Mesenchymal stem cell (in vitro differentiated cells and primary cell): ENCODE results near the gene SLC38A5.

ENCODE experiments used
- DNase-seq: peaks from one replicate; pipeline ENCODE4 v3.0.0-alpha.2; 2013
- H2AFZ ChIP-seq: one replicate; pipeline ENCODE4 v1.6.1; 2013; ENCODE audit warnings: low read depth, mild to moderate bottlenecking, control low read depth, inconsistent platforms, low read length, moderate library complexity
- H2AK5ac ChIP-seq: 2 replicates; pipeline ENCODE4 v1.6.1; 2013; ENCODE audit warnings: low read length, moderate library complexity, mild to moderate bottlenecking, inconsistent platforms; ENCODE audit not compliant: severe bottlenecking
- H2BK120ac ChIP-seq: one replicate; pipeline ENCODE4 v1.6.1; 2013; ENCODE audit warnings: low read depth, mild to moderate bottlenecking, inconsistent platforms, low read length, moderate library complexity
- H2BK12ac ChIP-seq, 2 experiments: one replicate each; pipeline ENCODE4 v1.6.1; 2013; ENCODE audit warnings: inconsistent platforms in 2 of 2, low read length in 2 of 2, mild to moderate bottlenecking in 2 of 2, moderate library complexity in 2 of 2, control low read depth in 1 of 2
- H2BK15ac ChIP-seq: one replicate; pipeline ENCODE4 v1.6.1; 2013; ENCODE audit warnings: mild to moderate bottlenecking, low read depth, inconsistent platforms; ENCODE audit not compliant: poor library complexity, severe bottlenecking
- H2BK5ac ChIP-seq: 2 replicates; pipeline ENCODE4 v1.6.1; 2013; ENCODE audit warnings: low read depth, mild to moderate bottlenecking, low read length, control low read depth, inconsistent platforms; ENCODE audit not compliant: poor library complexity, severe bottlenecking
- H3K14ac ChIP-seq, 2 experiments: one replicate each; pipeline ENCODE4 v1.6.1; 2013; ENCODE audit warnings: inconsistent platforms in 2 of 2, low read length in 2 of 2, control low read depth in 1 of 2, mild to moderate bottlenecking in 1 of 2, moderate library complexity in 1 of 2
- H3K18ac ChIP-seq, 2 experiments: one replicate each; pipeline ENCODE4 v1.6.1; 2013; ENCODE audit warnings: inconsistent platforms in 2 of 2, low read length in 2 of 2, control low read depth in 1 of 2, low read depth in 1 of 2, mild to moderate bottlenecking in 1 of 2
- H3K23ac ChIP-seq, 2 experiments: one replicate each; pipeline ENCODE4 v1.6.1; 2013; ENCODE audit warnings: inconsistent platforms in 2 of 2, low read length in 2 of 2, mild to moderate bottlenecking in 2 of 2, moderate library complexity in 2 of 2, control low read depth in 1 of 2
- H3K27ac ChIP-seq: 2 replicates; pipeline ENCODE4 v1.5.1; 2013; ENCODE audit warnings: mild to moderate bottlenecking, moderate library complexity, low read length, control low read depth, inconsistent platforms; ENCODE audit not compliant: poor library complexity, severe bottlenecking
- H3K27me3 ChIP-seq, 2 experiments: 2 replicates each; pipeline versions ENCODE4 v1.6.1 to v1.7.0; 2013; ENCODE audit warnings: low read length in 2 of 2, mild to moderate bottlenecking in 2 of 2, moderate library complexity in 2 of 2, control low read depth in 1 of 2, inconsistent platforms in 1 of 2; ENCODE audit not compliant: control insufficient read depth in 1 of 2, insufficient read depth in 1 of 2
- H3K36me3 ChIP-seq, 2 experiments: 2 replicates each; pipeline versions ENCODE4 v1.6.1 to v1.7.0; 2013; ENCODE audit warnings: low read length in 2 of 2, control low read depth in 1 of 2, inconsistent platforms in 1 of 2, low read depth in 1 of 2, mild to moderate bottlenecking in 1 of 2; ENCODE audit not compliant: insufficient read depth in 2 of 2, control insufficient read depth in 1 of 2
- H3K4ac ChIP-seq, 2 experiments: one replicate each; pipeline ENCODE4 v1.6.1; 2013; ENCODE audit warnings: inconsistent platforms in 2 of 2, low read length in 2 of 2, mild to moderate bottlenecking in 2 of 2, moderate library complexity in 2 of 2, control low read depth in 1 of 2, low read depth in 1 of 2
- H3K4me1 ChIP-seq: 2 replicates; pipeline ENCODE4 v1.6.1; 2013; ENCODE audit warnings: low read depth, low read length, control low read depth; ENCODE audit not compliant: control insufficient read depth, insufficient read depth
- H3K4me2 ChIP-seq: 2 replicates; pipeline ENCODE4 v1.6.1; 2013; ENCODE audit warnings: low read length, mild to moderate bottlenecking, inconsistent platforms; ENCODE audit not compliant: poor library complexity, severe bottlenecking
- H3K4me3 ChIP-seq, 2 experiments: 2 replicates each; pipeline versions ENCODE4 v1.5.1 to v1.7.0; 2013; ENCODE audit warnings: low read length in 2 of 2, mild to moderate bottlenecking in 2 of 2, control low read depth in 1 of 2, low read depth in 1 of 2; ENCODE audit not compliant: insufficient read depth in 1 of 2
- H3K79me1 ChIP-seq: replicated peaks from 2 replicates; pipeline ENCODE4 v1.6.1; 2013; ENCODE audit warnings: mild to moderate bottlenecking, control low read depth, low read length, inconsistent platforms; ENCODE audit not compliant: poor library complexity, severe bottlenecking
- H3K9ac ChIP-seq: 2 replicates; pipeline ENCODE4 v1.7.0; 2013; ENCODE audit warnings: mild to moderate bottlenecking, low read length, moderate library complexity
- H3K9me3 ChIP-seq: 2 replicates; pipeline ENCODE4 v1.7.0; 2013; ENCODE audit warnings: mild to moderate bottlenecking, low read length; ENCODE audit not compliant: control insufficient read depth
- H4K8ac ChIP-seq: one replicate; pipeline ENCODE4 v1.6.1; 2013; ENCODE audit warnings: inconsistent platforms, mild to moderate bottlenecking, low read length, moderate library complexity
- H4K91ac ChIP-seq: one replicate; pipeline ENCODE4 v1.6.1; 2013; ENCODE audit warnings: mild to moderate bottlenecking, low read length, inconsistent platforms
- WGBS: methylation state at CpG from one replicate; pipeline ENCODE4 v1.1.7; 2013; ENCODE audit warnings: mixed read lengths; 5-methylcytosine and 5-hydroxymethylcytosine counted together

SLC38A5 gene

GRCh38 chrX:48512371-48512935 is 42.4 kb upstream of the SLC38A5 start:
- no peak for DNase-seq
- peak overlapping the region; percentile 50 for H4K91ac ChIP-seq
- H3K27ac ChIP-seq = no peak overlapping the region
- H3K9ac ChIP-seq = no peak overlapping the region
- H2BK12ac ChIP-seq = no peak overlapping the region
- H3K36me3 ChIP-seq = peaks cover 22 to 40% of the 10 kb centered on the region in 2 experiments
- no peaks in the 10 kb centered on the region for H3K27me3 ChIP-seq
- H2BK15ac ChIP-seq = no peak overlapping the region
- H2BK5ac ChIP-seq = no peak overlapping the region
- H4K8ac ChIP-seq = no peak overlapping the region
- peaks cover 10% of the 10 kb centered on the region for H3K4me1 ChIP-seq
- no peak overlapping the region for H3K4ac ChIP-seq
- no peak overlapping the region for H3K23ac ChIP-seq
- H3K4me2 ChIP-seq = no peak overlapping the region
- H2AK5ac ChIP-seq = no peak overlapping the region
- peaks cover 4% of the 10 kb centered on the region for H3K79me1 ChIP-seq
- no peak overlapping the region for H3K18ac ChIP-seq
- H3K4me3 ChIP-seq = no peak overlapping the region
- H3K9me3 ChIP-seq = no peaks in the 10 kb centered on the region
- no peak overlapping the region for H2AFZ ChIP-seq
- H2BK120ac ChIP-seq = no peak overlapping the region
- WGBS = 94% methylated on average over 7 of the region's 20 CpGs
- H3K14ac ChIP-seq = no peak overlapping the region

- Histone ChIP-seq H3K14ac (no peak overlapping the region), H3K36me3 (peaks cover 15 to 34% of the 10 kb centered on the region in 2 experiments), H3K27me3 (no peaks in the 10 kb centered on the region), H3K4me3 (no peak overlapping the region), H2AK5ac (no peak overlapping the region), H3K27ac (no peak overlapping the region), H3K9ac (no peak overlapping the region), H3K4me2 (no peak overlapping the region), H3K23ac (no peak overlapping the region), H2BK5ac (no peak overlapping the region), H2AFZ (no peak overlapping the region), H3K4me1 (peaks cover 10% of the 10 kb centered on the region), H3K18ac (no peak overlapping the region), H3K79me1 (peaks cover 4% of the 10 kb centered on the region), H4K8ac (no peak overlapping the region), H3K4ac (no peak overlapping the region), H2BK120ac (no peak overlapping the region), H2BK12ac (peak overlapping the region in 1 of 2 experiments; percentile 63), H3K9me3 (no peaks in the 10 kb centered on the region), H2BK15ac (no peak overlapping the region), H4K91ac (no peak overlapping the region)
- 85% methylated on average over 4 of the region's 4 CpGs for WGBS
- DNase-seq = peak; percentile 41
Observed at GRCh38 chrX:48511560-48511959, 41.5 kb upstream of the SLC38A5 start.

- Histone ChIP-seq H2BK15ac (no peak overlapping the region), H3K14ac (peak overlapping the region in 1 of 2 experiments; percentile 1), H2AFZ (peak overlapping the region; percentile 1), H3K4me3 (peak overlapping the region; percentile 77 to 84), H3K36me3 (peaks cover 6 to 18% of the 10 kb centered on the region in 2 experiments), H3K18ac (no peak overlapping the region), H3K27ac (no peak overlapping the region), H2BK5ac (no peak overlapping the region), H3K79me1 (peaks cover 4% of the 10 kb centered on the region), H3K9ac (peak overlapping the region; percentile 86), H2BK120ac (no peak overlapping the region), H2BK12ac (peak overlapping the region in 1 of 2 experiments; percentile 54), H4K8ac (no peak overlapping the region), H3K4ac (no peak overlapping the region), H3K9me3 (no peaks in the 10 kb centered on the region), H3K27me3 (no peaks in the 10 kb centered on the region), H3K4me1 (peaks cover 10% of the 10 kb centered on the region), H4K91ac (no peak overlapping the region), H3K4me2 (peak overlapping the region; percentile 23), H2AK5ac (no peak overlapping the region), H3K23ac (peak overlapping the region in 1 of 2 experiments; percentile 23)
- no peak for DNase-seq
- WGBS = 88% methylated on average over 11 of the region's 11 CpGs
Observed at GRCh38 chrX:48509619-48510018, 39.6 kb upstream of the SLC38A5 start.

GRCh38 chrX:48509245-48509590 is 39.2 kb upstream of the SLC38A5 start:
- Histone ChIP-seq H3K4me1 (peaks cover 10% of the 10 kb centered on the region), H3K4me2 (peak overlapping the region; percentile 23), H2BK12ac (peak overlapping the region in 1 of 2 experiments; percentile 54), H3K14ac (no peak overlapping the region), H3K27ac (no peak overlapping the region), H3K79me1 (peaks cover 3% of the 10 kb centered on the region), H3K4ac (peak overlapping the region in 1 of 2 experiments; percentile 24), H3K36me3 (peaks cover 2 to 15% of the 10 kb centered on the region in 2 experiments), H2BK120ac (no peak overlapping the region), H2BK15ac (no peak overlapping the region), H3K27me3 (peaks cover 0 to under 1% of the 10 kb centered on the region in 2 experiments), H3K4me3 (peak overlapping the region; percentile 77 to 84), H3K23ac (no peak overlapping the region), H3K18ac (peak overlapping the region in 1 of 2 experiments; percentile 78), H2AK5ac (no peak overlapping the region), H4K8ac (peak overlapping the region; percentile 85), H2AFZ (peak overlapping the region; percentile 1), H3K9ac (peak overlapping the region; percentile 86), H2BK5ac (no peak overlapping the region), H4K91ac (no peak overlapping the region), H3K9me3 (no peaks in the 10 kb centered on the region)
- no peak for DNase-seq
- 14% methylated on average over 8 of the region's 16 CpGs for WGBS
